ENCODE results near the gene S100A1.

- TF ChIP-seq, protein P1, sequence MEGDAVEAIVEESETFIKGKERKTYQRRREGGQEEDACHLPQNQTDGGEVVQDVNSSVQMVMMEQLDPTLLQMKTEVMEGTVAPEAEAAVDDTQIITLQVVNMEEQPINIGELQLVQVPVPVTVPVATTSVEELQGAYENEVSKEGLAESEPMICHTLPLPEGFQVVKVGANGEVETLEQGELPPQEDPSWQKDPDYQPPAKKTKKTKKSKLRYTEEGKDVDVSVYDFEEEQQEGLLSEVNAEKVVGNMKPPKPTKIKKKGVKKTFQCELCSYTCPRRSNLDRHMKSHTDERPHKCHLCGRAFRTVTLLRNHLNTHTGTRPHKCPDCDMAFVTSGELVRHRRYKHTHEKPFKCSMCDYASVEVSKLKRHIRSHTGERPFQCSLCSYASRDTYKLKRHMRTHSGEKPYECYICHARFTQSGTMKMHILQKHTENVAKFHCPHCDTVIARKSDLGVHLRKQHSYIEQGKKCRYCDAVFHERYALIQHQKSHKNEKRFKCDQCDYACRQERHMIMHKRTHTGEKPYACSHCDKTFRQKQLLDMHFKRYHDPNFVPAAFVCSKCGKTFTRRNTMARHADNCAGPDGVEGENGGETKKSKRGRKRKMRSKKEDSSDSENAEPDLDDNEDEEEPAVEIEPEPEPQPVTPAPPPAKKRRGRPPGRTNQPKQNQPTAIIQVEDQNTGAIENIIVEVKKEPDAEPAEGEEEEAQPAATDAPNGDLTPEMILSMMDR (IDR thresholded peaks at IDR 0.05; ENCODE audit: poor library complexity): no peak
- TF ChIP-seq EZH2phosphoT487 (IDR thresholded peaks at IDR 0.05; ENCODE audit: low read depth, severe bottlenecking, unreplicated experiment) (no peak), EZH2 (IDR thresholded peaks at IDR 0.05; ENCODE audit: borderline replicate concordance) (no peak)
Observed at GRCh38 chr1:153661111-153661708, 33.0 kb downstream of the S100A1 start.
